GM12878 (cell line): ENCODE data around the gene ZNF581. TPM values are rescaled to one million over a fixed set of nuclear protein-coding genes. Genes with fewer than 3 reads are reported as not detected.

ENCODE experiments used
- ATAC-seq: fragments of 200-7000 bp; cut with Tn5 transposase; 3 replicates; pipeline ENCODE4 v1.9.1; 2020; ENCODE audit warnings: mild to moderate bottlenecking, moderate library complexity
- BruUV-seq: library from RNA; stranded (reverse); fragments of 400-500 nt; replicated peaks from 2 replicates; lab custom pipeline; 2021; lab: Mats Ljungman, UMichigan
- CTCF ChIA-PET: fragments of 300-600 bp; sonication (Branson Sonifier 250); formaldehyde crosslinking; extraction: SDS; loops from one replicate; lab custom pipeline; 2021; ENCODE audit warnings: inconsistent platforms; lab: Yijun Ruan, JAX
- POLR2A ChIA-PET: fragments of 350-600 bp; formaldehyde crosslinking; extraction: SDS; loops from one replicate; lab custom pipeline; 2021; ENCODE audit warnings: inconsistent platforms; lab: Charles Lee
- RAD21 ChIA-PET: fragments of 300-600 bp; sonication (Branson Sonifier 250); formaldehyde crosslinking; loops from one replicate; lab custom pipeline; 2023; ENCODE audit warnings: antibody characterized with exemption; ENCODE audit not compliant: unreplicated experiment; lab: Charles Lee
- SMC1A ChIA-PET: fragments of 300-600 bp; sonication (Branson Sonifier 250); formaldehyde crosslinking; loops from one replicate; lab custom pipeline; 2023; ENCODE audit not compliant: unreplicated experiment, uncharacterized antibody; lab: Charles Lee
- DNase-seq: peaks from one replicate; pipeline ENCODE4 v3.0.0-alpha.2; 2011; ENCODE audit warnings: low read depth, low spot score
- FAIRE-seq: peaks from 3 replicates; lab custom pipeline; 2011; peaks lifted over from hg19 to GRCh38; lab: Jason Lieb, UNC
- H2AFZ ChIP-seq: 2 replicates; pipeline ENCODE4 v1.6.0; 2011; ENCODE audit warnings: low read depth, low read length, control low read depth; ENCODE audit not compliant: control insufficient read depth
- H3K27ac ChIP-seq: 2 replicates; pipeline ENCODE4 v1.5.1; 2011; ENCODE audit warnings: control low read depth; ENCODE audit not compliant: control insufficient read depth, insufficient read depth
- H3K27me3 ChIP-seq, 2 experiments: replicated peaks in 1 of 2; 2 replicates each; pipeline versions ENCODE4 v1.6.0 to v1.6.1; 2011; ENCODE audit warnings: low read length in 1 of 2; ENCODE audit not compliant: control insufficient read depth in 2 of 2, insufficient read depth in 2 of 2
- H3K36me3 ChIP-seq, 2 experiments: 2 replicates each; pipeline ENCODE4 v1.5.1; 2011; ENCODE audit warnings: low read length in 1 of 2; ENCODE audit not compliant: control insufficient read depth in 2 of 2, insufficient read depth in 2 of 2
- H3K4me1 ChIP-seq: 2 replicates; pipeline ENCODE4 v1.6.1; 2011; ENCODE audit warnings: mild to moderate bottlenecking, low read length, moderate library complexity, mixed read lengths; ENCODE audit not compliant: control insufficient read depth, insufficient read depth
- H3K4me2 ChIP-seq: 2 replicates; pipeline ENCODE4 v1.6.0; 2011; ENCODE audit warnings: control low read depth; ENCODE audit not compliant: control insufficient read depth, insufficient read depth
- H3K4me3 ChIP-seq: fragments of 200-600 bp; sonication (generic); 2 replicates; pipeline ENCODE4 v1.5.1; 2016
- H3K79me2 ChIP-seq: 2 replicates; pipeline ENCODE4 v1.6.0; 2011; ENCODE audit warnings: low read length; ENCODE audit not compliant: control insufficient read depth, insufficient read depth
- H3K9ac ChIP-seq: 2 replicates; pipeline ENCODE4 v1.8.0; 2011; ENCODE audit warnings: low read length, control low read depth, mixed read lengths; ENCODE audit not compliant: control insufficient read depth, insufficient read depth
- H3K9me3 ChIP-seq: replicated peaks from 3 replicates; pipeline ENCODE4 v1.5.1; 2011; ENCODE audit warnings: mild to moderate bottlenecking, low read length; ENCODE audit not compliant: control insufficient read depth, insufficient read depth
- H4K20me1 ChIP-seq: 2 replicates; pipeline ENCODE4 v1.6.0; 2011; ENCODE audit not compliant: control insufficient read depth, insufficient read depth
- HDGF ChIP-seq: fragments of 450-650 bp; IDR thresholded peaks from 2 replicates; pipeline ENCODE4 v1.6.1; 2016; ENCODE audit warnings: antibody characterized with exemption
- MYC ChIP-seq: IDR thresholded peaks from 2 replicates; pipeline ENCODE4 v1.6.1; 2011; ENCODE audit warnings: mild to moderate bottlenecking, low read length, moderate library complexity, inconsistent platforms; ENCODE audit not compliant: insufficient read depth, insufficient replicate concordance, insufficient read length, severe bottlenecking
- RBBP5 ChIP-seq: fragments of 200-600 bp; sonication (generic); conservative IDR thresholded peaks from 2 replicates; pipeline ENCODE4 v1.6.1; 2016
- STAT3 ChIP-seq: IDR thresholded peaks from 2 replicates; pipeline ENCODE4 v1.6.1; 2011; ENCODE audit warnings: low read depth, low read length, improper control_type of control experiment
- WGBS: methylation state at CpG from one replicate; pipeline ENCODE4 v1.1.6; 2016; ENCODE audit warnings: low lambda C conversion rate; ENCODE audit not compliant: insufficient replicate concordance, insufficient coverage; ENCODE audit errors: missing lambda C conversion rate; 5-methylcytosine and 5-hydroxymethylcytosine counted together
- in situ Hi-C: fragments of 300-500 bp; cut with MboI; formaldehyde crosslinking; loops from 9 replicates; pipeline ENCODE4 v1.14.3; 2018; ENCODE audit warnings: mixed read lengths
- intact Hi-C: fragments of 100-400 bp; cut with micrococcal nuclease; formaldehyde crosslinking; loops from one replicate; pipeline ENCODE4 v1.14.2; 2022; ENCODE audit not compliant: unreplicated experiment
- polyA plus RNA-seq, 11 experiments: library from polyadenylated mRNA; depleted of rRNA in 4 of 11; unstranded in 6 of 11; stranded (reverse) in 5 of 11; fragments of >200 nt; fragmentation: Nextera tagmentation in 4 of 11; fragmentation: Illumina TruSeq in 1 of 11; extraction: Ambion mirVana in 4 of 11; extraction: Trizol in 1 of 11; gene quantifications; 1 replicate in 1 of 11; 2 replicates in 10 of 11; pipeline versions ENCODE4 v1.2.1 to v1.2.3, GENCODE V29; 2011 to 2016; ENCODE audit warnings: inconsistent platforms in 2 of 11, missing spikeins in 2 of 11, low read depth in 1 of 11
- total RNA-seq, 4 experiments: library from RNA; depleted of rRNA in 3 of 4; stranded (reverse); fragments of >200 nt in 3 of 4; fragmentation: Illumina TruSeq in 1 of 4; extraction: Trizol in 1 of 4; gene quantifications; 2 replicates each; pipeline versions ENCODE4 v1.2.1 to v1.2.3, GENCODE V29; 2013 to 2021
- TF ChIP-seq, protein P1 (sequence below): fragments of 450-650 bp; IDR thresholded peaks from 2 replicates; pipeline ENCODE4 v1.6.1; 2017; ENCODE audit warnings: mild to moderate bottlenecking
- TF ChIP-seq, protein P2 (sequence below): IDR thresholded peaks from 2 replicates; pipeline ENCODE4 v1.6.1; 2012; ENCODE audit warnings: low read depth, low read length, improper control_type of control experiment

The ZNF581 gene
- total and polyA plus RNA-seq, 10 of the 15 experiments (the other 5 are each of a cell fraction or from before 2014, with no cell fraction given) = 4.7 to 45.4 (median 22.2) TPM

DNA sequence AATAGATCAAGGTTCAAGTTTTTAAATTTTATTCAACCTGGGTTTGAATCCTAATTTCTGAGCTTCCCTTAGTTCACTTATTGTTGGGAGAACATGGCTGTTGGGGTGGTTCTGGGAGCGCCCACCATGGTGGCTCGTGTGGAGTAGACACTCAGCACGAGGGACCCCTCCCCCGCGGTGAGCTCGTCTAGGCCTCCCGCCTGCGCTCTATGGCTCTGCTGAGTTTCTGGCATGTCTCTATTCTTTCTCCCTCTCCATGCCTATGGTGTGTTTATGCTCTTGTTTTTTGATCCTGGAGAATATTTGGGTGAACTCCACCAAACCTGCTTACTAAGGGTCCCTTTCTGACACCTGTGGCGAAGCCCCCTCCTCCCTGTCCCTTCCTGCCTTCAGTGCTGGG, 30.0 kb downstream of the ZNF581 start:
- Histone ChIP-seq H3K4me3 (no peak overlapping the region), H3K27me3 (no peaks in the 10 kb centered on the region), H2AFZ (no peak overlapping the region), H3K27ac (no peak overlapping the region), H4K20me1 (peaks cover 10% of the 10 kb centered on the region), H3K79me2 (peaks cover 38% of the 10 kb centered on the region), H3K9ac (no peak overlapping the region), H3K36me3 (peaks cover 8 to 28% of the 10 kb centered on the region in 2 experiments; a peak in 3 of 4 replicates), H3K9me3 (no peaks in the 10 kb centered on the region), H3K4me1 (peaks cover 12% of the 10 kb centered on the region), H3K4me2 (no peak overlapping the region)
- ChIA-PET RAD21 (interaction anchor here (0.7 kb wide), 1 partner anchor 16 kb away, joined by 4 read pairs; no protein-coding TSS in a partner anchor), POLR2A (interaction anchor here (1.2 kb wide), 1 partner anchor 16 kb away, joined by 3 read pairs; no protein-coding TSS in a partner anchor), CTCF (interaction anchor here (0.6 to 3.6 kb wide), 3 partner anchors 16 to 584 kb away, joined by 3 to 33 read pairs (median 4); no protein-coding TSS in a partner anchor), SMC1A (interaction anchor here (0.7 kb wide), 1 partner anchor 134 kb away, joined by 3 read pairs; no protein-coding TSS in a partner anchor)
- TF ChIP-seq, protein P1, sequence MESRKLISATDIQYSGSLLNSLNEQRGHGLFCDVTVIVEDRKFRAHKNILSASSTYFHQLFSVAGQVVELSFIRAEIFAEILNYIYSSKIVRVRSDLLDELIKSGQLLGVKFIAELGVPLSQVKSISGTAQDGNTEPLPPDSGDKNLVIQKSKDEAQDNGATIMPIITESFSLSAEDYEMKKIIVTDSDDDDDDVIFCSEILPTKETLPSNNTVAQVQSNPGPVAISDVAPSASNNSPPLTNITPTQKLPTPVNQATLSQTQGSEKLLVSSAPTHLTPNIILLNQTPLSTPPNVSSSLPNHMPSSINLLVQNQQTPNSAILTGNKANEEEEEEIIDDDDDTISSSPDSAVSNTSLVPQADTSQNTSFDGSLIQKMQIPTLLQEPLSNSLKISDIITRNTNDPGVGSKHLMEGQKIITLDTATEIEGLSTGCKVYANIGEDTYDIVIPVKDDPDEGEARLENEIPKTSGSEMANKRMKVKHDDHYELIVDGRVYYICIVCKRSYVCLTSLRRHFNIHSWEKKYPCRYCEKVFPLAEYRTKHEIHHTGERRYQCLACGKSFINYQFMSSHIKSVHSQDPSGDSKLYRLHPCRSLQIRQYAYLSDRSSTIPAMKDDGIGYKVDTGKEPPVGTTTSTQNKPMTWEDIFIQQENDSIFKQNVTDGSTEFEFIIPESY = no peak
- no peak for TF ChIP-seq RBBP5
- no peak for DNase-seq
- in situ Hi-C loops (loop anchor here (25.0 kb wide), 1 partner anchor 1536 kb away; the partner anchor contains the start of gene CNOT3), intact Hi-C loops (no loop called here)
- no TSS peak for BruUV-seq
- ATAC-seq = no peak
- 93% methylated on average over 9 of the region's 9 CpGs for WGBS
- no peak for FAIRE-seq

DNA sequence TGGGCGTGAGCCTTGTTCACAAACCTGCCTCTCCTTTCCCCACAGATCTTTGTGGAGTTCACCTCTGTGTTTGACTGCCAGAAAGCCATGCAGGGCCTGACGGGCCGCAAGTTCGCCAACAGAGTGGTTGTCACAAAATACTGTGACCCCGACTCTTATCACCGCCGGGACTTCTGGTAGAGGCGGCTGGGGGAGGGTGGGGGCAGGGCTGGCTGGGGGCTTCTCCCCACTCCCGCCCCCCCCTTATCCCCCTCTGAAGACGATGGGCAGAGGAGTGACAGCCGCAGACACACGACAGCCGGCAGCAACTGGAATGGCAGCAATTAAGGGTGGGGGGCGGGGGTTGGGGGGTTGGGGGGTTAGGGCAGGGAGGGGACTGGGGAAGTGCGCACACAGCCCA, 30.4 kb downstream of the ZNF581 start:
- in situ Hi-C loops (loop anchor here (25.0 kb wide), 1 partner anchor 1537 kb away; the partner anchor contains the start of gene CNOT3), intact Hi-C loops (no loop called here)
- ChIA-PET RAD21 (interaction anchor here (0.7 kb wide), 1 partner anchor 16 kb away, joined by 4 read pairs; no protein-coding TSS in a partner anchor), POLR2A (interaction anchor here (1.2 to 1.4 kb wide), 2 partner anchors 17 kb away, joined by 3 to 5 read pairs; no protein-coding TSS in a partner anchor), CTCF (interaction anchor here (1.1 to 3.6 kb wide), 2 partner anchors 17 to 42 kb away, joined by 4 to 33 read pairs; no protein-coding TSS in a partner anchor), SMC1A (interaction anchor here (0.7 kb wide), 1 partner anchor 133 kb away, joined by 3 read pairs; no protein-coding TSS in a partner anchor)
- Histone ChIP-seq H3K36me3 (peaks cover 11 to 28% of the 10 kb centered on the region in 2 experiments), H3K4me2 (no peak overlapping the region), H4K20me1 (peaks cover 10% of the 10 kb centered on the region), H3K79me2 (peaks cover 42% of the 10 kb centered on the region), H3K27me3 (no peaks in the 10 kb centered on the region), H3K4me3 (no peak overlapping the region), H3K9me3 (no peaks in the 10 kb centered on the region), H2AFZ (no peak overlapping the region), H3K9ac (no peak overlapping the region), H3K4me1 (peaks cover 16% of the 10 kb centered on the region), H3K27ac (no peak overlapping the region)
- no TSS peak for BruUV-seq
- TF ChIP-seq MYC (no peak), STAT3 (no peak), HDGF (no peak)
- TF ChIP-seq, protein P2, sequence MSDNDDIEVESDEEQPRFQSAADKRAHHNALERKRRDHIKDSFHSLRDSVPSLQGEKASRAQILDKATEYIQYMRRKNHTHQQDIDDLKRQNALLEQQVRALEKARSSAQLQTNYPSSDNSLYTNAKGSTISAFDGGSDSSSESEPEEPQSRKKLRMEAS = no peak
- DNase-seq (no peak), ATAC-seq (no peak), FAIRE-seq (no peak)
- WGBS = 79% methylated on average over 7 of the region's 15 CpGs
